Stimulated activated CD8-positive, alpha-beta memory T cell treated with anti-CD3 and anti-CD28 coated beads, Interleukin-2, amount 100 ng/mL, for 1 hour (primary cell): Measurements from ENCODE around the gene MMP23B.
"Not testable (repeated sequence)": the region's sequence is repeated elsewhere in the genome, so short reads cannot be mapped to it uniquely, and the experiment has no call there.

ENCODE experiments used
- DNase-seq, 2 donors: peaks; one replicate each; pipeline ENCODE4 v3.0.0-alpha.2; 2020; ENCODE audit warnings: low read depth in 2 of 2

The MMP23B gene

GRCh38 chr1:1630965-1631781 is 800 bp upstream of the MMP23B start:
- DNase-seq: no peak

GRCh38 chr1:1633409-1633808 is 1.4 kb downstream of the MMP23B start:
- not testable (repeated sequence) for DNase-seq

GRCh38 chr1:1634613-1635012 is 2.6 kb downstream of the MMP23B start:
- DNase-seq: not testable (repeated sequence)

GRCh38 chr1:1636621-1637478 is 4.9 kb downstream of the MMP23B start:
- not testable (repeated sequence) for DNase-seq

GRCh38 chr1:1637479-1637875 is 5.5 kb downstream of the MMP23B start:
- DNase-seq: not testable (repeated sequence)

GRCh38 chr1:1638528-1638927 is 6.6 kb downstream of the MMP23B start:
- DNase-seq: not testable (repeated sequence)

GRCh38 chr1:1639368-1639767 is 7.4 kb downstream of the MMP23B start:
- DNase-seq: not testable (repeated sequence)

GRCh38 chr1:1640081-1640480 is 8.1 kb downstream of the MMP23B start:
- not testable (repeated sequence) for DNase-seq

GRCh38 chr1:1640711-1641461 is 8.9 kb downstream of the MMP23B start:
- not testable (repeated sequence) for DNase-seq

- not testable (repeated sequence) for DNase-seq
Measured at GRCh38 chr1:1646326-1646725, 14.4 kb downstream of the MMP23B start.

GRCh38 chr1:1647567-1648241 is 15.7 kb downstream of the MMP23B start:
- not testable (repeated sequence) for DNase-seq

GRCh38 chr1:1648265-1648664 is 16.3 kb downstream of the MMP23B start:
- DNase-seq: not testable (repeated sequence)

- peak; percentile 90 to 96 for DNase-seq
Measured at GRCh38 chr1:1658583-1659549, 26.9 kb downstream of the MMP23B start, which contains the start of gene CDK11B. CDK11B (minus strand) TSS chr1:1659004; CDS start chr1:1657485, 1,519 bp downstream.

GRCh38 chr1:1662392-1662791 is 30.4 kb downstream of the MMP23B start:
- DNase-seq: not testable (repeated sequence)

- DNase-seq: not testable (repeated sequence)
Measured at GRCh38 chr1:1662830-1663560, 31.0 kb downstream of the MMP23B start.

- not testable (repeated sequence) for DNase-seq
Measured at GRCh38 chr1:1664318-1664717, 32.3 kb downstream of the MMP23B start.

- DNase-seq: no peak
Measured at GRCh38 chr1:1664941-1665814, 33.2 kb downstream of the MMP23B start.

- DNase-seq: no peak
Measured at GRCh38 chr1:1665815-1666251, 33.9 kb downstream of the MMP23B start.
